Vagina (tissue), 2 donors: ENCODE data around the gene AJM1.

Experiments used
- CTCF ChIP-seq, 3 experiments: fragments of 450-650 bp in 2 of 3; fragments of 200-600 bp in 1 of 3; sonication (generic) in 1 of 3; IDR thresholded peaks; one replicate each; pipeline ENCODE4 v1.5.1; 2017 to 2019; ENCODE audit warnings: antibody characterized with exemption in 3 of 3, mild to moderate bottlenecking in 2 of 3, moderate library complexity in 2 of 3
- POLR2A ChIP-seq, 2 donors: fragments of 450-650 bp; IDR thresholded peaks; one replicate each; pipeline ENCODE4 v1.6.1; 2017; ENCODE audit warnings: antibody characterized with exemption in 2 of 2, mild to moderate bottlenecking in 2 of 2, moderate library complexity in 2 of 2

GRCh38 chr9:136835932-136836904, 6.1 kb upstream of the AJM1 start:
- TF ChIP-seq POLR2A (IDR thresholded peaks at IDR 0.05) (no peak), CTCF (IDR thresholded peaks at IDR 0.05) (no peak)
